ENCODE data around the gene REC114.

DNA sequence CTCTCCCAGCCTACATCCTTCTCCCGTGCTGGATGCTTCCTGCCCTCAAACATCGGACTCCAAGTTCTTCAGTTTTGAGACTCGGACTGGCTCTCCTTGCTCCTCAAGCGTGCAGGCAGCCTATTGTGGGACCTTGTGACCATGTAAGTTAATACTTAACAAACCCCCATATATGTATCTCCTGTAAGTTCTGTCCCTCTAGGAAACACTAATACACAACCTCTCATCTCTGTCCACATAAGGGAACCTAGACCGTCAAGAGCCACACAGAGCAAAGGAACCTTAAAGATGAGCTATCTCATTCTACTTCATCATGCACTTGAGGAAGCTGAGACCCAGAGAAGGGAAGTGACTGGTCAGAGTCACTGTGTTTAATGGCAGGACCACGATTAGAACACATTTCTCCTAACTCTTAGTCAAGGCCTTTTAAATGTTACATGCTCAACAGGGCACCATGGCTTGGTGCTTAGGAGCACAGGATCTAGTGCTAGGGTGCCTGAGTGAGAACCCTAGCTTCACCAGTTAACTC is 140.0 kb downstream of the REC114 start:
- no peak for TF ChIP-seq ZFX (IDR thresholded peaks at IDR 0.05; ENCODE audit: borderline replicate concordance)
- TF ChIP-seq, protein P1, sequence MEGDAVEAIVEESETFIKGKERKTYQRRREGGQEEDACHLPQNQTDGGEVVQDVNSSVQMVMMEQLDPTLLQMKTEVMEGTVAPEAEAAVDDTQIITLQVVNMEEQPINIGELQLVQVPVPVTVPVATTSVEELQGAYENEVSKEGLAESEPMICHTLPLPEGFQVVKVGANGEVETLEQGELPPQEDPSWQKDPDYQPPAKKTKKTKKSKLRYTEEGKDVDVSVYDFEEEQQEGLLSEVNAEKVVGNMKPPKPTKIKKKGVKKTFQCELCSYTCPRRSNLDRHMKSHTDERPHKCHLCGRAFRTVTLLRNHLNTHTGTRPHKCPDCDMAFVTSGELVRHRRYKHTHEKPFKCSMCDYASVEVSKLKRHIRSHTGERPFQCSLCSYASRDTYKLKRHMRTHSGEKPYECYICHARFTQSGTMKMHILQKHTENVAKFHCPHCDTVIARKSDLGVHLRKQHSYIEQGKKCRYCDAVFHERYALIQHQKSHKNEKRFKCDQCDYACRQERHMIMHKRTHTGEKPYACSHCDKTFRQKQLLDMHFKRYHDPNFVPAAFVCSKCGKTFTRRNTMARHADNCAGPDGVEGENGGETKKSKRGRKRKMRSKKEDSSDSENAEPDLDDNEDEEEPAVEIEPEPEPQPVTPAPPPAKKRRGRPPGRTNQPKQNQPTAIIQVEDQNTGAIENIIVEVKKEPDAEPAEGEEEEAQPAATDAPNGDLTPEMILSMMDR (IDR thresholded peaks at IDR 0.05) = no peak
